ENCODE results near the gene CKAP2L. TPM values are rescaled to one million over a fixed set of nuclear protein-coding genes. Genes with fewer than 3 reads are reported as not detected.
A peak's percentile ranks its signal among the peaks of the same experiment; 100 is the strongest.

CKAP2L gene
- total and polyA plus RNA-seq, 8 donors: 1.1 to 4.4 (median 1.3) TPM

DNA sequence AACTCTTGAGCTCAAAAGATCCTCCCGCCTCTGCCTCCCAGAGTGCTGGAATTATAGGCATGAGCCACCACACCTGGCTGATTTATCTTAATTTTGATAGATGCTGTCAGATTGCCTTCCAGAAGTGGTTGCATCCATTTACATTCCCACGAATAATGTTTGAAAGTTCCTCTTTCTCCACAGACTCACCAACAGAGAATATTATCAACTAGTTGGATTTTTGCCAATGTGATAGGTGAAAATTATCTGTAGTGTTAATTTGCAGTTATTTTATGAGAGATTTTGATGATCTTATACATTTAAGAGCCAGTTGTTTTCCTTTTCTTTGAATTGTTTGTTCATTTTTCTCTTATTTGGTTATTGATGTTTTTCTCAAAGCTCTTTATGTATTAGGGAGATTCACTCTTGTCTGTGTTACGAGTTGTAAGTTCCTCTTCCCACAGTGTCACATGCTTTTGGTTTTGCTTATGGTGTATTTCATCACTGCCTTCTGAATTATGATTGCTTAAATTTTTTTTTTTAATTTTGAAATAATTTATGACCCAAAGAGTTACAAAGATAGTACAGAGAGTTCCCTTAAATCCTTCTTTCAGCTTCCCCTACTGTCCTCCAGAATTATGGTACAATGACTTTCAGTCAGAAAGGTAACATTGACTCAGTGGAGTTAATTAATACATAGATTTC is 64.3 kb downstream of the CKAP2L start:
- TF ChIP-seq EP300 (IDR thresholded peaks at IDR 0.05): no peak
- no peak for TF ChIP-seq POLR2A (IDR thresholded peaks at IDR 0.05)
- TF ChIP-seq, protein P1, sequence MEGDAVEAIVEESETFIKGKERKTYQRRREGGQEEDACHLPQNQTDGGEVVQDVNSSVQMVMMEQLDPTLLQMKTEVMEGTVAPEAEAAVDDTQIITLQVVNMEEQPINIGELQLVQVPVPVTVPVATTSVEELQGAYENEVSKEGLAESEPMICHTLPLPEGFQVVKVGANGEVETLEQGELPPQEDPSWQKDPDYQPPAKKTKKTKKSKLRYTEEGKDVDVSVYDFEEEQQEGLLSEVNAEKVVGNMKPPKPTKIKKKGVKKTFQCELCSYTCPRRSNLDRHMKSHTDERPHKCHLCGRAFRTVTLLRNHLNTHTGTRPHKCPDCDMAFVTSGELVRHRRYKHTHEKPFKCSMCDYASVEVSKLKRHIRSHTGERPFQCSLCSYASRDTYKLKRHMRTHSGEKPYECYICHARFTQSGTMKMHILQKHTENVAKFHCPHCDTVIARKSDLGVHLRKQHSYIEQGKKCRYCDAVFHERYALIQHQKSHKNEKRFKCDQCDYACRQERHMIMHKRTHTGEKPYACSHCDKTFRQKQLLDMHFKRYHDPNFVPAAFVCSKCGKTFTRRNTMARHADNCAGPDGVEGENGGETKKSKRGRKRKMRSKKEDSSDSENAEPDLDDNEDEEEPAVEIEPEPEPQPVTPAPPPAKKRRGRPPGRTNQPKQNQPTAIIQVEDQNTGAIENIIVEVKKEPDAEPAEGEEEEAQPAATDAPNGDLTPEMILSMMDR (IDR thresholded peaks at IDR 0.05): no peak
- TF ChIP-seq POLR2AphosphoS5 (IDR thresholded peaks at IDR 0.05): no peak
- 64 to 68% (median 67%) methylated on average over 3 of the region's 3 CpGs for WGBS, 5 donors
- no peak for DNase-seq
- H3K36me3 ChIP-seq: no peaks in the 10 kb centered on the region
- H3K27me3 ChIP-seq: no peaks in the 10 kb centered on the region
- no peaks in the 10 kb centered on the region for H3K4me1 ChIP-seq
- intact Hi-C loops (cut with DNase I; ENCODE audit: low total_unique reads): no loop called here
- no peak overlapping the region for H3K4me3 ChIP-seq
- H3K27ac ChIP-seq: peak overlapping the region in 3 of 5 donors; percentile 0 to 68 (median 52)
- no peaks in the 10 kb centered on the region for H3K9me3 ChIP-seq

DNA sequence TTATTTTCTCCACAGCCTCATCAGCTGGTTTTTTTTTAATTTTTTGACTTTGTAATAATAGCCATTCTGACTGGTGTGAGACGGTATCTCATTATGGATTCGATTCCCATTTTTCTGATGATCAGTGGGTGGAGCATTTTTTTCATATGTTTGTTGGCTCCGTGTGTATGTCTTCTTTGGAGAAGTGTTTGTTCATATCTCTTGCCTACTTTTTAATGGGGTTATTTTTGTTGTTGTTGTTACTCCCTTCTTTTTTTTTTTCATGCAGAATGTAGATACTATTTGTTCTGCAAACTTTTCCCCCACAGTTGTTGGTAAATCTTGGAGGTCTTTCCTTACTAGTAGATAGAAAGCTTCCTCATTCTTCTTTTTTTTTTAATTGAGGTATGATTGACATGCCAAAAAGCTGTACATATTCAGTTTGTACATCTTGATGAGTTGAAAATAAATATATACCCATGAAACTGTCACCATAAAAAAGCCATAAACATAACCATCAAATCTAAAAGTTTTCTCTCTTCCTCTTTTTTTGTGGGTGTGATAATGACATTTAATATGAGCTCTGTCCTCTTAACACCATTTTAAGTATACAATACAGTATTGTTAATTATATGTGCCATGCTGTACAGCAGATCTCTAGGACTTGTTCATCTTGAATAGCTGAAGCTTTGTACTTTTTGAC is 65.4 kb downstream of the CKAP2L start:
- peak overlapping the region in 1 of 5 donors; percentile 52 for H3K27ac ChIP-seq
- intact Hi-C loops (cut with DNase I; ENCODE audit: low total_unique reads): no loop called here
- no peaks in the 10 kb centered on the region for H3K4me1 ChIP-seq
- no peak overlapping the region for H3K4me3 ChIP-seq
- H3K9me3 ChIP-seq: no peaks in the 10 kb centered on the region
- H3K36me3 ChIP-seq: no peaks in the 10 kb centered on the region
- DNase-seq: no peak
- H3K27me3 ChIP-seq: no peaks in the 10 kb centered on the region
- TF ChIP-seq POLR2A (IDR thresholded peaks at IDR 0.05) (no peak), EP300 (IDR thresholded peaks at IDR 0.05) (no peak), POLR2AphosphoS5 (IDR thresholded peaks at IDR 0.05) (no peak)
- TF ChIP-seq, protein P1 (IDR thresholded peaks at IDR 0.05): no peak
- WGBS, 5 donors: 81 to 90% (median 86%) methylated on average over 3 of the region's 3 CpGs

DNA sequence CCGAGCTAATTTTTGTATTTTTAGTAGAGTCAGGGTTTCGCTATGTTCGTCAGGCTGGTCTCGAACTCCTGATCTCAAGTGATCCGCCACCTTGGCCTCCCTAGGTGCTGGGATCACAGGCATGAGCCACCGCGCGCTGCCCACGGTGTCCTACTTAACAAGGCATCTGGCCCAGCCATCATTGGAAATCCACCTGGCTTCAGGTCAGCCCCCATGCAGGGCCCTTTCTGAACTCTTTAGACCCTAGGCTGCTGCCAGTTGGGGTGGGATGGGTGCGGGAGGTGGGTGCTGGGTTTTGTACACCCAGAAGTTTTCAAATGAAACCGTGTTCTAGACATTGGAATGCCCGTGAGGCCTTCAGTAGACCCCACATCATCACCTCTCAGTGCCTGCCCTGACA is 70.2 kb downstream of the CKAP2L start:
- no peak for DNase-seq

GRCh38 chr2:112693596-112693995 is 70.8 kb downstream of the CKAP2L start:
- H3K9me3 ChIP-seq: no peaks in the 10 kb centered on the region
- H3K4me3 ChIP-seq: no peak overlapping the region
- no peak for DNase-seq
- no peak overlapping the region for H3K27ac ChIP-seq
- TF ChIP-seq POLR2AphosphoS5 (IDR thresholded peaks at IDR 0.05): no peak
- TF ChIP-seq EP300 (IDR thresholded peaks at IDR 0.05): no peak
- no peak for TF ChIP-seq POLR2A (IDR thresholded peaks at IDR 0.05)
- TF ChIP-seq, protein P1 (IDR thresholded peaks at IDR 0.05): no peak
- intact Hi-C loops (cut with DNase I; ENCODE audit: low total_unique reads): no loop called here
- H3K4me1 ChIP-seq: peaks cover 0 to 26% (median 7%) of the 10 kb centered on the region in 4 donors
- WGBS, 5 donors: 84 to 88% (median 85%) methylated on average over 9 of the region's 9 CpGs
- no peaks in the 10 kb centered on the region for H3K36me3 ChIP-seq
- no peaks in the 10 kb centered on the region for H3K27me3 ChIP-seq

More for the DNA sequence above, 70.2 kb downstream of the CKAP2L start:
- 94 to 98% (median 97%) methylated on average over 8 to 12 of the region's 12 CpGs for WGBS, 5 donors
- Histone ChIP-seq H3K36me3 (no peaks in the 10 kb centered on the region), H3K9me3 (no peaks in the 10 kb centered on the region), H3K27ac (no peak overlapping the region), H3K4me3 (no peak overlapping the region), H3K27me3 (no peaks in the 10 kb centered on the region), H3K4me1 (peaks cover 0 to 26% (median 7%) of the 10 kb centered on the region in 4 donors)
- intact Hi-C loops (cut with DNase I; ENCODE audit: low total_unique reads): no loop called here
- TF ChIP-seq POLR2A (IDR thresholded peaks at IDR 0.05): no peak
- no peak for TF ChIP-seq POLR2AphosphoS5 (IDR thresholded peaks at IDR 0.05)
- no peak for TF ChIP-seq EP300 (IDR thresholded peaks at IDR 0.05)
- TF ChIP-seq, protein P1 (IDR thresholded peaks at IDR 0.05): no peak
